Stimulated activated CD4-positive, alpha-beta T cell treated with anti-CD3 and anti-CD28 coated beads, Interleukin-4, amount 100 ng/mL, for 48 hours (primary cell): ENCODE measurements around the gene PPP4R4.

Experiments
- DNase-seq, 2 donors: peaks; one replicate each; pipeline ENCODE4 v3.0.0-alpha.2; 2020; ENCODE audit warnings: low read depth in 2 of 2

The PPP4R4 gene

DNA sequence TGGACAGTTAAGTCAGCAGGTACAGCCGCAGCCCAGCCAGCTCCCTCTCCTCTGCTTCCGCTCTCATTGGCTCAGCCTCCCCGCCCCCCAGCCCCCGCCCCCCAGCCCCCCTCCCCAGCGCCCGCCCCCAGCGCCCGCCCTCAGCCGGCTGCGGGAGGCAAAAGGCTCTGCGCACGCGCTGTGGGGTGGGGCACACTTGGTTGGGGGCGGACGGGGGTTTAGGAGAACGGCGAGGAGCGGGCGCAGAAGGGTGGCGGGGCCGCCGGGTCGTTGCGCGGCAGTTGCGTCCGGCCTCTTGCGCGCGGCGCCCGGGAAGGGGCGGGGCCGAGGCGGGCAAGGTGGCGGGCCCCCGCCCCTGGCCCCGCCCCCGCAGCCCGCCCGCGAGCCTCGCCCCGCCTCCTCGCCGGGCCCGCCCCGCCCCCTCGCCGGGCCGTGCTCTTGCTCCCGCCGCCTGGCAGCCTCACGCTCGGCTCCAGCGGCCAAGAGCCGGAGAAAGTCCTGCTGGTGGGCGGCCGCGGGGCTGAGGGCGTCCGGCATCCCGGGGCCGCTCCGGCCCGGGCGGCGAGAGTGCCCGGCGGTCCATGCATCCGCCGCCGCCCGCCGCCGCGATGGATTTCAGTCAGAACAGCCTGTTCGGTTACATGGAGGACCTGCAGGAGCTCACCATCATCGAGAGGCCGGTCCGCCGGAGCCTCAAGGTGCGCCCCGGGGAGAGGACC is at the start of gene PPP4R4:
PPP4R4 (plus strand) TSS at position 438 of the 719 bp plus-strand sequence; CDS start at position 582, 144 bp downstream.
- DNase-seq = peak; percentile 74 to 82

DNA sequence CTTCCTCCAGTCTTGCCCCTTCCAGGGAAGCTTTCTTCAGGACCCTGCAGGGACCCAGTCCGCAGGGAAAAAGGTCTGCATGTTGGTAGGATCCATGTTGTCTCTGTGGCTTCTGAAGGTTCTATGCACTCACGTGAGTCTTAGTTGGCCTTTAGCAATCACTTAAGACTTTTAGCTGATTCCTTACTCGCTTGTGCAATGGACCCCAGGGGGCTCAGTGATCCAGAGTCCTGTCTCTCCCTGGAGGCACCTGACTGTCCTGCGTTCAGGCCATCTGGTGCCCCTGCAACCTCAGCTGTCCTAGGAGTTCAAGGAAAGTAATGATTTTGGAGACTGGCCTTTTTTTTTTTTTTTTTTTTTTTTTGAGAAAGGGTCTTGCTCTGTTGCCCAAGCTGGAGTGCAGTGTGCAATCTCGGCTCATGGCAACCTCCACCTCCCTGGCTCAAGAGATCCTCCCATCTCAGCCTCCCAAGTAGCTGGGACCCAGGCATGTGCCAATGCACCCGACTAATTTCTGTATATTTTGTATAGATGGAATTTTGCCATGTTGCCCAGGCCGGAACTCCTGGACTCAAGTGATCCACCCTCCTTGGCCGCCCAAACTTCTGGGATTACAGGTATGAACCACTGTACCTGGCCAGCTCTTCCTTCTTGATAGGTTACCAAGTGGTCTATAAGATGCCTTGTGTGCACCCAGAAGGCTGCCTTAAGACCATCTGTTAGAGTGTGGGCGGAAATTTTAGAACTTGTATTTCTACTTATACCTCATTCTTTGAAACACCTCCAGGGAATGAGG is 49.3 kb upstream of the PPP4R4 start:
- no peak for DNase-seq

DNA sequence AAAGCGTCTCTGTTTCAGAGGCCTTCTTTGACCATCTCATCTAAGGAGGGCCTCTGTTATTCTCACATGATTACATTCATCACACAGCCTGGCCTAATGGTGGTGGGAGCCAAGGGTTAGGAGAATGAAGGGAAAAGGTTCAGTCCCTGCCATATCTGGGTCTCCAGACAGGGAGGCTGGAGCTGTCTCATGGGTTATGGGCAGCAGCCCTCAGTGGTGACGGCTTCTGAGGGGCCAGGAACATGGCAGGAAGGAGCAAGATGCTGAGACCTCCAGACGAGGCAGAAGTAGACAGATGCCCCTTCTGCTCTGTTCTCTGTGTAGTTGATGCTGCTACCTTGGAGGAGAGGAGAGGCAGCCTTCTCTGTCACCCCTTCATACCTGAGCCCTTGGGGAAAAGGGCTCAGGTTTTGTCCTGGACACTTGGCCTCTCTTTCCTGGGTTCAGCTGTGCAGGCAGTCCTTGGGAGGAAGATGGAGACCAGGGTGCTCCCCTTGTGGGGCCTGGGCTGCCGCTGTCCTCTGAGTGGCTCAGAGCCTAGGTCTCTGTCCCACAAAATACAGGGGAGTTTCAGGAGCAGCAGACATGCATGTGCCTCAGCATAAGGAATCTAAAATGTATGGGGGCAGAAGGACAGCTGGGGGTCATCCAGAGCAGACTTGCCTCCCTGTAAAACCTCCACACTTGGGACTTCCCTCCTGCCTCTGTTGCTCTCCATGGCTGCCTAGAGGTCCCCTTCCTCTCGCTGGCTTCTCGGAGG is 48.3 kb upstream of the PPP4R4 start:
- no peak for DNase-seq

GRCh38 chr14:94126419-94126677 is 47.8 kb upstream of the PPP4R4 start:
- no peak for DNase-seq

DNA sequence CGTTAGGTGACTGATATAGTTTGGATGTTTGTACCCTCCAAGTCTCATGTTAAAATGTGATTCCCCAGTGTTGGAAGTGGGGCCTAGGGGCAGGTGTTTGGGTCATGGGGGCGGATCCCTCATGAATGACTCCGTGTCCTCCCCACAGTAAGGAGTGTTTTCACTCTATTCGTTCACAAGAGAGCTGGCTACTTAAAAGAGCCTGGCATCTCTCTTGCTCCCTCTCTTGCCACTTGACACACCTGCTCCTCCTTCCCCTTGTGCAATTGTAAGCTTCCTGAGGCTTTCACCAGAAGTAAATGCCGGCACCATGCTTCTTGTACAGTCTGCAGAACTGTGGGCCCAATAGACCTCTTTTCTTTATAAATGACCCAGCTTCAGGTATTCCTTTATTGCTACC is 47.3 kb upstream of the PPP4R4 start:
- DNase-seq = no peak

GRCh38 chr14:94127330-94127729 is 46.8 kb upstream of the PPP4R4 start:
- DNase-seq = no peak

DNA sequence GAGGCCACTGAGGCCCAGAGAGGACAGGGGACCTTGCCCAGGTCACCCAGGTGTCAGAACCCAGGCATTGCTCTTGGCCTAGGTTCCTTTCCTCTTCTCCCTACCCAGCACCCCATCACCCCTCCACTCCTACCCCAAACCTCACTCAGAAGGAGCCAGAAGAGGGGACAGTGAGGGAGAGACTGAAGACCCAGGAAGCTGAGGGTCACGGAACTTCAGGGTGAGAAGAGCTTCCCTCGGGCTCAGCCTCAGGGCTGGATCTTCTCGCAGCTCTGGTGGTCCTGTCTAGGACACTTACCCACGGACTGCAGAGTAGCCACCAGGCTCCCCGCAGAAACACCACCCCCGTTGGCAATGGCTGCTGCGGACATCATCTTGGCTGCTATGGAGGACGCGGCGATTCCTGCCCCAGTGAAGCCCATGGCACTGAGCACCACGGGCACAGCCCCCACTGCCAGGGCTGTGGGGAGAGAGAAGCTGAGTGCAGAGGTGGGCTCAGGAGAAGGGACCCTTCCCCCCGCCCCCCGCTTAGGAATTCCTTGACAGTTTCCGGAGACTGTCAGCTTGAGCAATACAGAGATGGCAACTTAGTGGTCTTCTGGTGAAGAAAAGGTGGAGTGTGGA is 45.8 kb upstream of the PPP4R4 start:
- DNase-seq = no peak

DNA sequence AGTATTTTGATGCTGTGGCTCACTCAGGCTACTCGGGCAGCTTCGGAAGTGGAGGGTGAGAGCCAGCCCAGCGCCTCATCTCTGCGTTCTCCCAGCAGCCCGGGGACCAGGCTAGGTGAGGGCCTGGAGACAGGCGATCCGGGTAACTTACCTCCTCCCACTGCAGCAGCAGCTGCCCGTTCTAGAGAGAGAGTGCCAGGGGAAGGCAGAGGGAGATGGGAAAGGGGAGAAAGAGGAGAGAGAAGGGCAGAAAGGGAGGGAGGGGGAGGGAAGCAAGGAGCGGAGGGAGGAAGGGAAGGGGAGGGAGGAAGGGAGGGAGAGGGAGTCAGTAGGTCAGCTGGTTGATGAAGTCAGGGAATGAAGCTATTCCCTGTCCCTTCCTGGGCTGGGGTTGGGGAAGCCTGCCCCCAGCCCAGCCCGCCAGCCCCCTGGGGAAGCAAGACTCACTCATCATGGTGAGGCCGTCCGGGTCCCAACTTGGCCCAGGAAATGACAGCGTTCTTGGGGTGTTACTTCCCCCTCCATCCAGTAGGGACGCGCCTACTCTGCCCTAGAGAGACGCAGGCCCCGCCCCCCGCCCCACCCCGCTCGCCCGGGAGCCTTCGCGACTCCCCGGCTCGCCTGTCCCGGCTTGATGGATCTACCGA is 44.9 kb upstream of the PPP4R4 start, which contains the start of gene IFI27L2:
IFI27L2 (minus strand) TSS at position 494 of the 647 bp plus-strand sequence; CDS start at position 454, 40 bp downstream.
- DNase-seq = peak; percentile 61 to 67

DNA sequence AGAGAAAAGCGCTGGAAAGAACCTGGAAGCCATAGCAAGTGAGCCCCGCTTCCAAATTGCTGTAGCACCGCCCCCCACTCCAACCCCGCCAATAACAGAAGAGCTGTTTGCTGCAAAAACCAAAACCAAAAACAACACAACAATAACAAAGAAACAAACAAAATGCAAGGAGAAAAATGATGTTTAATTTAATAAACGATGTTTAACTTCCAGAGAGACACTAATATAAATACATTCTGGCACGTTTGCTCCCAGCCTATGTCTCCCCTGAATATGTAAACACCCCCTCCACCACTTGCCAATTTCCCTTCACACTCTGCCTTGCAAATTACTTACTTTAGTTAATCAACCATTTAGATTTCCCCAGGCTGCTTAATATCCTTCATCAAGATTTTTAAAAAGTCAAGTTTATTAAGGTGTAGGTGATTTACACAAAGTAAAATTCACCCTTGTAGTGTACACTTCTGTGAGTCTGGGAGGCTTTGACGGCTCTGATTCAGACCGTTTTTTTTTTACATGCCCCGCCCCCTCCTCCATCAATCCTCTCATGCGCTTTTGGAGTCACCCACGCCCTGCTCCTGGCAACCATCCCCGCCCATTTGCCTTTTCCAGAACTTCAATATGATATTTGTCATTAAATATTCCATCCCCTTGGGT is 44.2 kb upstream of the PPP4R4 start:
- DNase-seq = peak in 1 of 2 donors; percentile 12

DNA sequence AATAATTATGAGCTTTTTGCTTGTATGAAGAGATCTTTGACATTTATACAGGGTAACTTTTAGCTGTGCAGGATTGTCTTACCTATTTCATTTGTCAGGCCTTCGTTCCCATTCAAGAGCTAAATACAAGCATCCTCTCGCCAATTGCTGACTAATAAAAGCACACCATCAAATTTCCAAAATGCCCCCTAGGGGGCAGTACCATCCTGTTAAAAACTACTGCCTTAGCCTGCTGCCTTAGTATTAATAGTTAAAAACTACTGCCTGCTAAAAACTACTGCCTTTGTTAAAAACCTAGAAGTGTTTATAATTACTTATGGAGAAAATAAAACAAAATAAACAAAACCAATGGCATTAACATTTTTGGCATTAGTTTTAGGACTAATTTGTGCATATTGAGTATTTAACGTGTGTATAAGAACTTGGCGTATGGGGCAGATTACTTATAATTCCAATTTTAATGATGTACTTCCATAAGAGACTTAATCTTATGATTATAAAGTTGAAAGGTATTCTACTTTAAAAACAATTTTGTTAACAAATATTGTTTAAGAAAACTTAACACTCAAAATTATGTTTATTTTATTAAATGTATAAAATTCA is 41.7 kb upstream of the PPP4R4 start:
- peak; percentile 39 to 43 for DNase-seq

- no peak for DNase-seq
Observed at GRCh38 chr14:94135476-94135875, 38.6 kb upstream of the PPP4R4 start.

- DNase-seq = peak; percentile 76 to 90
Observed at GRCh38 chr14:94136575-94137331, 37.4 kb upstream of the PPP4R4 start.

- no peak for DNase-seq
Observed at GRCh38 chr14:94138251-94138650, 35.9 kb upstream of the PPP4R4 start.

- DNase-seq = no peak
Observed at GRCh38 chr14:94139006-94139405, 35.1 kb upstream of the PPP4R4 start.

GRCh38 chr14:94139421-94139820 is 34.7 kb upstream of the PPP4R4 start:
- no peak for DNase-seq

- no peak for DNase-seq
Observed at GRCh38 chr14:94142247-94142646, 31.9 kb upstream of the PPP4R4 start.

GRCh38 chr14:94142836-94143235 is 31.3 kb upstream of the PPP4R4 start:
- DNase-seq = no peak

DNA sequence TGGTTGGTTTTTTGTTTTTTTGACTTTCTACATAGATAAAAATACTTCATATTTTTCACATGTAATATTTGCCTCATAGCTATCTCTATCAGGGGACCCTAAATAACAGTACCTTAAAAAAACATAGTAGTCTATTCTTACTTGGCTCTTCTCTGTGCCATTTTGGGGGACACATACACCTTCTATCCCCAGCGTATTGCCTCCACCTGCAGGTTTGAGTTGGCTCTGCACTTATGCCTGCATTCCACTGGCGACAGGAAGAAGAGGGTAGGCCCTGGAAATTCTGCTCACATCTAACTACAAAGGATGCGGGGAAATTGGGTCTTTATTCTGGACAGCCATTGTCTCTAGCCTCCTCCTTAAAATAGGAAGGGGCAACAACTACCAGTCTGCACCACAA is 30.9 kb upstream of the PPP4R4 start:
- no peak for DNase-seq

DNA sequence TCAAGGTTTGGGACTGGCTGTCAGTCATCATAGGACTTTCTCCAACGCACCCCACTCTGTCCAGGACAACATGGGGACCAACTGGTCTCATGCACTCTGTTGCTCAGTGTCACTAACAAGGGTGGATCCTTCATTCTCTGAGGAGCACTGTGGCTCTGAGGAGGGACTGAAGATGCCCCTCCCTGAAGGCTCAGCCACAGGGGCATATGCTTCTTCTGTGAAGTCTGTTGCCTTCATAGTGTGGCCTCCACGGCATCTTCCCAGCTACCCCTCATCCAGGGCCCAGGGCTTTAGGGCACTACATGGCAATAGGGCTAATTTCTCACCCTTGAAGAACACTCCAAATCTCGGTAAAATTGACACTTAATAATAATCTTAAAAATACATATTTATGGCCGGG is 30.4 kb upstream of the PPP4R4 start:
- DNase-seq = no peak

GRCh38 chr14:94144765-94145164 is 29.4 kb upstream of the PPP4R4 start:
- no peak for DNase-seq
